ENCODE measurements around the gene STRIT1. TPM values are rescaled to one million over a fixed set of nuclear protein-coding genes. Genes with fewer than 3 reads are reported as not detected.

The STRIT1 gene
- total and polyA plus RNA-seq, 2 donors (not counting 1 experiment from before 2014, with no cell fraction given) = not detected

GRCh38 chr3:155327871-155328270, 34.4 kb upstream of the STRIT1 start:
- Histone ChIP-seq H3K4me1 (ENCODE audit: control insufficient read depth in 2 of 2, insufficient read depth in 2 of 2, low read length in 2 of 2) (no peaks in the 10 kb centered on the region), H3K27me3 (replicated peaks in 1 of 4; ENCODE audit: control extremely low read depth in 1 of 4, control insufficient read depth in 3 of 4, insufficient read depth in 4 of 4, low read length in 3 of 4) (no peaks in the 10 kb centered on the region), H3K27ac (ENCODE audit: low read length in 2 of 2) (no peak overlapping the region), H3K4me3 (ENCODE audit: control extremely low read depth in 1 of 5, extremely low read depth in 1 of 5, insufficient read depth in 1 of 5, low read depth in 2 of 5, low read length in 4 of 5) (no peak overlapping the region), H3K36me3 (replicated peaks in 1 of 2; ENCODE audit: control extremely low read depth in 1 of 2, control insufficient read depth in 1 of 2, extremely low read depth in 1 of 2, insufficient read depth in 2 of 2, low read length in 1 of 2) (no peaks in the 10 kb centered on the region), H4K20me1 (ENCODE audit: control insufficient read depth, insufficient read depth, low read length, poor library complexity, severe bottlenecking) (no peaks in the 10 kb centered on the region), H3K9ac (ENCODE audit: low read length) (no peak overlapping the region), H3K9me3 (ENCODE audit: control extremely low read depth in 1 of 3, control insufficient read depth in 2 of 3, insufficient read depth in 1 of 3, low read length in 2 of 3) (no peaks in the 10 kb centered on the region), H2AFZ (ENCODE audit: insufficient read depth, low read depth, low read length, poor library complexity, severe bottlenecking) (no peak overlapping the region), H3K4me2 (replicated peaks; ENCODE audit: low read depth, low read length, poor library complexity, severe bottlenecking) (no peak overlapping the region), H3K79me2 (ENCODE audit: control insufficient read depth, insufficient read depth, low read length) (no peaks in the 10 kb centered on the region)
- WGBS (ENCODE audit: insufficient coverage) = 100% methylated on average over 1 of the region's 2 CpGs
- Mint-ChIP-seq H3K4me3 (no peak overlapping the region), H3K27ac (no peak overlapping the region), H3K27me3 (no peaks in the 10 kb centered on the region), H3K9me3 (ENCODE audit: insufficient read depth) (no peaks in the 10 kb centered on the region), H3K4me1 (no peaks in the 10 kb centered on the region)
- TF ChIP-seq EZH2 (IDR thresholded peaks at IDR 0.05; ENCODE audit: borderline replicate concordance, insufficient read depth, low read depth, low read length, poor library complexity, severe bottlenecking) (no peak), CTCF (IDR thresholded peaks at IDR 0.05) (no peak)
- ChIA-PET CTCF (no interaction called here), POLR2A (no interaction called here)
- no peak for DNase-seq
- intact Hi-C loops (cut with micrococcal nuclease) = no loop called here
- no peak for ATAC-seq (ENCODE audit: low read depth)

DNA sequence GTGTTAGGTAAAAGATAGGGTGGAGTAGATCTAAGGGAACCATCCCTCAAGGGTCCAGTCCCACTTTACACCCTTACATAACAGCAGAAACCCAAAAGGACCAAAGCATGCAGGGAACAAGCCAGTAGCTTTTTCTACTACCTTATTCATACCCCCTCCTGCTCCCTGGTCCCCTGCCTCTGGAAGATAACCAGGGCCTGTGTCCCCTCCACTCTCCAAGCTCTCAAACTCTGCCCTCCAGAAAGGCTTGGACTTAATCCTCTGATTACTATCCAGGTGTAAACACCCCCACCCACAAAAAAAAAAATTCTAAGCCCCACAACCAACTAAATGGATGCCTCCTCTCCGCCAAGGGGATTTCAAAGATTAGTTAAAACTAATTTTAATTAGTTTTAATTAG, 33.9 kb upstream of the STRIT1 start:
- Histone ChIP-seq H3K4me1 (ENCODE audit: control insufficient read depth in 2 of 2, insufficient read depth in 2 of 2, low read length in 2 of 2) (no peaks in the 10 kb centered on the region), H3K9ac (ENCODE audit: low read length) (no peak overlapping the region), H2AFZ (ENCODE audit: insufficient read depth, low read depth, low read length, poor library complexity, severe bottlenecking) (no peak overlapping the region), H3K27me3 (replicated peaks in 1 of 4; ENCODE audit: control extremely low read depth in 1 of 4, control insufficient read depth in 3 of 4, insufficient read depth in 4 of 4, low read length in 3 of 4) (no peaks in the 10 kb centered on the region), H3K9me3 (ENCODE audit: control extremely low read depth in 1 of 3, control insufficient read depth in 2 of 3, insufficient read depth in 1 of 3, low read length in 2 of 3) (no peaks in the 10 kb centered on the region), H3K36me3 (replicated peaks in 1 of 2; ENCODE audit: control extremely low read depth in 1 of 2, control insufficient read depth in 1 of 2, extremely low read depth in 1 of 2, insufficient read depth in 2 of 2, low read length in 1 of 2) (no peaks in the 10 kb centered on the region), H3K4me3 (ENCODE audit: control extremely low read depth in 1 of 5, extremely low read depth in 1 of 5, insufficient read depth in 1 of 5, low read depth in 2 of 5, low read length in 4 of 5) (no peak overlapping the region), H3K27ac (ENCODE audit: low read length in 2 of 2) (no peak overlapping the region), H3K79me2 (ENCODE audit: control insufficient read depth, insufficient read depth, low read length) (no peaks in the 10 kb centered on the region), H3K4me2 (replicated peaks; ENCODE audit: low read depth, low read length, poor library complexity, severe bottlenecking) (no peak overlapping the region), H4K20me1 (ENCODE audit: control insufficient read depth, insufficient read depth, low read length, poor library complexity, severe bottlenecking) (no peaks in the 10 kb centered on the region)
- ChIA-PET POLR2A (no interaction called here), CTCF (no interaction called here)
- WGBS (ENCODE audit: insufficient coverage) = no CpG with 5 or more reads among the region's 1 CpG
- H3K9me3 Mint-ChIP-seq (ENCODE audit: insufficient read depth) = no peaks in the 10 kb centered on the region
- no peak for TF ChIP-seq CTCF (IDR thresholded peaks at IDR 0.05)
- TF ChIP-seq EZH2 (IDR thresholded peaks at IDR 0.05; ENCODE audit: borderline replicate concordance, insufficient read depth, low read depth, low read length, poor library complexity, severe bottlenecking) = no peak
- H3K27me3 Mint-ChIP-seq = no peaks in the 10 kb centered on the region
- no peak overlapping the region for H3K27ac Mint-ChIP-seq
- H3K4me1 Mint-ChIP-seq = no peaks in the 10 kb centered on the region
- DNase-seq = no peak
- intact Hi-C loops (cut with micrococcal nuclease) = no loop called here
- ATAC-seq (ENCODE audit: low read depth) = no peak
- no peak overlapping the region for H3K4me3 Mint-ChIP-seq

Measured in B cell (primary cell).